ENCODE results near the gene USHBP1. TPM values are rescaled to one million over a fixed set of nuclear protein-coding genes. Genes with fewer than 3 reads are reported as not detected.
A peak's percentile ranks its signal among the peaks of the same experiment; 100 is the strongest.

USHBP1 gene
- total and polyA plus RNA-seq, 9 donors, result 5.2 to 8.8 (median 6.3) TPM

GRCh38 chr19:17248011-17248776 lies 16.4 kb downstream of the USHBP1 start:
- Histone ChIP-seq H3K27ac (ENCODE audit: low read length) (no peak overlapping the region), H3K4me3 (ENCODE audit: low read length) (no peak overlapping the region), H3K9me3 (replicated peaks; ENCODE audit: control insufficient read depth, low read depth, low read length) (no peaks in the 10 kb centered on the region), H3K4me1 (ENCODE audit: control insufficient read depth, insufficient read depth, low read length) (peaks cover 38% of the 10 kb centered on the region), H3K27me3 (ENCODE audit: control insufficient read depth, insufficient read depth, low read length) (no peaks in the 10 kb centered on the region), H3K36me3 (ENCODE audit: control insufficient read depth, insufficient read depth, low read length) (no peaks in the 10 kb centered on the region)
- 57% methylated on average over 19 of the region's 21 CpGs for WGBS (ENCODE audit: insufficient coverage)
- no peak for DNase-seq

- DNase-seq, result peak; percentile 89
- WGBS (ENCODE audit: insufficient coverage), result 9% methylated on average over 20 of the region's 21 CpGs
- Histone ChIP-seq H3K27me3 (ENCODE audit: control insufficient read depth, insufficient read depth, low read length) (no peaks in the 10 kb centered on the region), H3K9me3 (replicated peaks; ENCODE audit: control insufficient read depth, low read depth, low read length) (no peaks in the 10 kb centered on the region), H3K4me1 (ENCODE audit: control insufficient read depth, insufficient read depth, low read length) (peaks cover 44% of the 10 kb centered on the region), H3K4me3 (ENCODE audit: low read length) (peak overlapping the region; percentile 55), H3K27ac (ENCODE audit: low read length) (peak overlapping the region; percentile 93), H3K36me3 (ENCODE audit: control insufficient read depth, insufficient read depth, low read length) (no peaks in the 10 kb centered on the region)
Measured at GRCh38 chr19:17246681-17247425, 17.7 kb downstream of the USHBP1 start.

DNA sequence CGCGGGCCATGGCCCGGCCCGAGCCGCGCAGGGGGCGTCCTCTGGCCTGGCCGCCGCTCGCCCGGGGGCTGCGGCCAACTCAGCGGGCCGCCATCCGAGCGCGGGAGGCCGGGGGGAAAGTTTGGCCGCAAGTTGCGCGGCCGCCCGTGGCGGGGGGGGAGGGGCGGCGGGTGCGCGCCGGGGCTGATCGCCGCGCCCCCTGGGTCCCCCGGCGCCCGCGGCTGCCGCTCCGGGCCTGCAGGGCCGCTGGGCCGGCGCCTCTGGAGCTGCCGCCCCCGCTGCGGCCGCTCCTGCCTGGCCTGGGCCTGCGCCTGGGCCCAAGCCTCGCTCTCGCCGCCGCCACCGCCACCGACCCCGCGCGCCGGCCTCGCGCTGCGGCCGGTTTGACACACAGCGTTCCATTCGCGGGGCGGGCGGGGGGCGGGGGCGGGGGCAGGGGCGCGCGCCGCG lies 19.0 kb downstream of the USHBP1 start, which contains the start of gene NR2F6:
Gene NR2F6 (minus strand): TSS at position 385 of the 450 bp plus-strand sequence. CDS start 699 bp downstream, outside the sequence.
- under 1% methylated on average over 71 of the region's 72 CpGs for WGBS (ENCODE audit: insufficient coverage)
- Histone ChIP-seq H3K4me1 (ENCODE audit: control insufficient read depth, insufficient read depth, low read length) (peaks cover 47% of the 10 kb centered on the region), H3K4me3 (ENCODE audit: low read length) (peak within 1 kb of the TSS; percentile 87)

GRCh38 chr19:17244618-17245534 lies 19.7 kb downstream of the USHBP1 start:
- Histone ChIP-seq H3K27me3 (ENCODE audit: control insufficient read depth, insufficient read depth, low read length) (no peaks in the 10 kb centered on the region), H3K27ac (ENCODE audit: low read length) (peak overlapping the region; percentile 16), H3K4me3 (ENCODE audit: low read length) (peak overlapping the region; percentile 87), H3K9me3 (replicated peaks; ENCODE audit: control insufficient read depth, low read depth, low read length) (no peaks in the 10 kb centered on the region), H3K4me1 (ENCODE audit: control insufficient read depth, insufficient read depth, low read length) (peaks cover 47% of the 10 kb centered on the region), H3K36me3 (ENCODE audit: control insufficient read depth, insufficient read depth, low read length) (peaks cover 10% of the 10 kb centered on the region)
- 0% methylated on average over 97 of the region's 100 CpGs for WGBS (ENCODE audit: insufficient coverage)
- no peak for DNase-seq

More for the DNA sequence above, 19.0 kb downstream of the USHBP1 start, which contains the start of gene NR2F6:
- DNase-seq, result no peak
- H3K36me3 ChIP-seq (ENCODE audit: control insufficient read depth, insufficient read depth, low read length), result peaks cover 4% of the 10 kb centered on the region
- H3K27ac ChIP-seq (ENCODE audit: low read length), result peak within 1 kb of the TSS; percentile 93
- H3K9me3 ChIP-seq (replicated peaks; ENCODE audit: control insufficient read depth, low read depth, low read length), result no peaks in the 10 kb centered on the region
- no peaks in the 10 kb centered on the region for H3K27me3 ChIP-seq (ENCODE audit: control insufficient read depth, insufficient read depth, low read length)

DNA sequence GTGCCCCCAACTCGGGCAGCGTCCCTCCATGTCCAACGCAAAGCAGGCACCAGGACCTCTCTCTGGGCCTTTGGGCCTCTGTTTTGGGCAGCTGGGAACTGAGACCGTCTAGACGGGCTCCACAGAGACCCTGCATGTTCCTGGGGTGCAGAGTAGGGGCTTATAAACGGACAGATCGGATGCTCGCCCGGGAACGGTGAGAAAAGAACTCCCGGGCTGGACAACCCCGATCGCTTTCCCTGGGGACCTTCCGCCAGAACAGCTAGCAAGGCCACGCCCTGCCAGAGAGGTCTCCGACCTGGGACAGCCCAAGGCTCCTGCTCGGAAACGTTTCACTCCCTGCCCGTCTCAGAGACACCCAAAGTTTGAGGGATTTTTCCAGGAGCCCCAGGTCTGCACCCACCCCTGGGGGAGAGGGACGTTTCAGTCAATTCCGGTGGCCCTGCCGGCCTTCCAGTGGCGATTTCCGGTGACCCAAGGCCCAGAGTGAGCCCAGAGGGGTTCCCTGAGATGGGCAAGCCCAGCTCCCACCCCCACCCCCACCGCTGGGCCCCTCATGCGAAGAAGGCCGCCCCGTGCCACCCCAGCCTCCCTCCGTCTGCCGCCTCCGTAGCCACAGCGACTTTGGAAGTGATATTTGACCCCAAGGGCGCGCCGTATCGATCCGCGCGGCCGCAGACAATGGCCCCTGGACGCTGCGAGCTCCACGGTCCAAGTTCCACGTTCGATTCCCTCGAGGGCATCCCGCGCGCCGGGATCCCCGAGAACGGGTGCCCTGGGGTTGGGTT lies 20.5 kb downstream of the USHBP1 start:
- Histone ChIP-seq H3K36me3 (ENCODE audit: control insufficient read depth, insufficient read depth, low read length) (peaks cover 10% of the 10 kb centered on the region), H3K4me3 (ENCODE audit: low read length) (peak overlapping the region; percentile 87), H3K9me3 (replicated peaks; ENCODE audit: control insufficient read depth, low read depth, low read length) (no peaks in the 10 kb centered on the region), H3K4me1 (ENCODE audit: control insufficient read depth, insufficient read depth, low read length) (peaks cover 45% of the 10 kb centered on the region), H3K27ac (ENCODE audit: low read length) (peak overlapping the region; percentile 16), H3K27me3 (ENCODE audit: control insufficient read depth, insufficient read depth, low read length) (no peaks in the 10 kb centered on the region)
- peak; percentile 62 for DNase-seq
- 2% methylated on average over 31 of the region's 52 CpGs for WGBS (ENCODE audit: insufficient coverage)

GRCh38 chr19:17243211-17243829 lies 21.2 kb downstream of the USHBP1 start:
- no peaks in the 10 kb centered on the region for H3K9me3 ChIP-seq (replicated peaks; ENCODE audit: control insufficient read depth, low read depth, low read length)
- peak overlapping the region; percentile 87 for H3K4me3 ChIP-seq (ENCODE audit: low read length)
- H3K27ac ChIP-seq (ENCODE audit: low read length), result peak overlapping the region; percentile 16
- H3K36me3 ChIP-seq (ENCODE audit: control insufficient read depth, insufficient read depth, low read length), result peaks cover 16% of the 10 kb centered on the region
- no peak for DNase-seq
- no peaks in the 10 kb centered on the region for H3K27me3 ChIP-seq (ENCODE audit: control insufficient read depth, insufficient read depth, low read length)
- peaks cover 38% of the 10 kb centered on the region for H3K4me1 ChIP-seq (ENCODE audit: control insufficient read depth, insufficient read depth, low read length)
- 35% methylated on average over 6 of the region's 8 CpGs for WGBS (ENCODE audit: insufficient coverage)

GRCh38 chr19:17242431-17243208 lies 21.9 kb downstream of the USHBP1 start:
- WGBS (ENCODE audit: insufficient coverage), result 34% methylated on average over 3 of the region's 8 CpGs
- Histone ChIP-seq H3K36me3 (ENCODE audit: control insufficient read depth, insufficient read depth, low read length) (peaks cover 23% of the 10 kb centered on the region), H3K27me3 (ENCODE audit: control insufficient read depth, insufficient read depth, low read length) (no peaks in the 10 kb centered on the region), H3K27ac (ENCODE audit: low read length) (no peak overlapping the region), H3K4me1 (ENCODE audit: control insufficient read depth, insufficient read depth, low read length) (peaks cover 31% of the 10 kb centered on the region), H3K4me3 (ENCODE audit: low read length) (no peak overlapping the region), H3K9me3 (replicated peaks; ENCODE audit: control insufficient read depth, low read depth, low read length) (no peaks in the 10 kb centered on the region)
- no peak for DNase-seq

DNA sequence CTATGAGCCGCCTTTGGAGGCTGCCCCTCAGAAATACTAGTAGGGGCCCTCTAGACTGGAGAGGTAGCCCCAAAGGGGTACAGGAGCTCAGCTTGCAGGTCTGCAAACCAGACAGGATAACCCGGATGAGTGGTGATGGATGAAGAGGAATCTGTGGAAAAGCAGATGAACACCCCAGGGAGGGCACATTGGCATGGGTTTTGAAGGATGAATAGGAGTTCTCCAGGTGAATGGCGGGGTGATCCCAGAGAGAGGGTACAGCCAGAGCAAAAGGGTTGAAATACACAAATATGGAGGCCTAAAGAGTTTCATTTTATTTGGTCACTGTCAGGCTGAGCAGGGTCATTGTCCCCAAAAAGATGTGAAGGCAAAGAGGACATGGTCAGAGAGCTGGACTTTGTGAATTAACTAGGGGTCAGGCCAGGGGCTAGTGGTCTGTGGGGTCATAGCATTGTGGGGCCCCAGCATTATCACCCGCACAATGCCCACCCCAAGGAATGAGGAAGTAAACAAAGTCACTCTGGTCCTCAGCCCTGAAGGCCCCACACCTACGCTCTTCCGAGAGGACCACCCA lies 23.6 kb downstream of the USHBP1 start:
- Histone ChIP-seq H3K36me3 (ENCODE audit: control insufficient read depth, insufficient read depth, low read length) (peaks cover 30% of the 10 kb centered on the region), H3K9me3 (replicated peaks; ENCODE audit: control insufficient read depth, low read depth, low read length) (no peaks in the 10 kb centered on the region), H3K4me1 (ENCODE audit: control insufficient read depth, insufficient read depth, low read length) (peaks cover 26% of the 10 kb centered on the region), H3K27ac (ENCODE audit: low read length) (no peak overlapping the region), H3K4me3 (ENCODE audit: low read length) (no peak overlapping the region), H3K27me3 (ENCODE audit: control insufficient read depth, insufficient read depth, low read length) (no peaks in the 10 kb centered on the region)
- 95% methylated on average over 5 of the region's 6 CpGs for WGBS (ENCODE audit: insufficient coverage)
- DNase-seq, result no peak
